Ovary (tissue), 9 donors: ENCODE results near the gene ERH. TPM values are rescaled to one million over a fixed set of nuclear protein-coding genes. Genes with fewer than 3 reads are reported as not detected.

Source experiments
- DNase-seq, 5 donors: peaks; one replicate each; pipeline ENCODE4 v3.0.0-alpha.2; 2019 to 2020
- H3K27ac ChIP-seq, 2 donors: fragments of 200-600 bp; one replicate each; pipeline versions ENCODE4 v1.5.1 to v1.8.0; 2019 to 2022
- H3K27me3 ChIP-seq: fragments of 200-600 bp; one replicate; pipeline ENCODE4 v1.8.0; 2022
- H3K36me3 ChIP-seq: fragments of 200-600 bp; sonication (generic); one replicate; pipeline ENCODE4 v1.5.1; 2019
- H3K4me1 ChIP-seq: one replicate; pipeline ENCODE4 v1.8.1; 2013; ENCODE audit warnings: mild to moderate bottlenecking, moderate library complexity; ENCODE audit not compliant: insufficient read depth
- H3K4me3 ChIP-seq: fragments of 200-600 bp; sonication (generic); one replicate; pipeline ENCODE4 v1.5.1; 2017
- H3K9me3 ChIP-seq, 2 donors: fragments of 200-600 bp in 1 of 2; sonication (generic) in 1 of 2; one replicate each; pipeline versions ENCODE4 v1.5.1 to v1.8.1; 2013 to 2019; ENCODE audit warnings: mild to moderate bottlenecking in 1 of 2, moderate library complexity in 1 of 2
- EP300 ChIP-seq: sonication (generic); formaldehyde crosslinking; IDR thresholded peaks from one replicate; pipeline ENCODE4 v1.6.1; 2017; ENCODE audit warnings: antibody characterized with exemption
- POLR2A ChIP-seq: fragments of 450-650 bp; IDR thresholded peaks from one replicate; pipeline ENCODE4 v1.6.1; 2017; ENCODE audit warnings: antibody characterized with exemption, mild to moderate bottlenecking, moderate library complexity
- WGBS, 3 donors: extraction: QIAGEN DNeasy Blood & Tissue Kit in 1 of 3; methylation state at CpG; one replicate each; pipeline versions ENCODE4 v1.1.5 to v1.1.7; 2013 to 2017; 5-methylcytosine and 5-hydroxymethylcytosine counted together
- intact Hi-C, 4 donors: fragments of 100-400 bp; cut with DNase I; formaldehyde crosslinking; loops; one replicate each; pipeline versions ENCODE4 v1.11.0 to v1.15.1; 2022 to 2023
- polyA plus RNA-seq, 2 donors: library from polyadenylated mRNA; stranded (reverse); fragments of 200-250 nt in 1 of 2; fragments of 350-450 nt in 1 of 2; fragmentation: Illumina TruSeq in 1 of 2; extraction: RNeasy Lipid Tissue Mini Kit (QIAGEN cat#74804) in 1 of 2; gene quantifications; one replicate each; pipeline ENCODE4 v1.2.3, GENCODE V29; 2013 to 2014
- total RNA-seq, 7 donors: library from RNA; depleted of rRNA in 2 of 7; stranded (reverse); fragments of >200 nt in 2 of 7; fragmentation: NEBNext Ultra II Directional in 3 of 7; extraction: Animal tissue kit (Norgen Biotek cat#: 25700) in 3 of 7; gene quantifications; one replicate each; pipeline versions ENCODE4 v1.1.0 to v1.2.4, GENCODE V29; 2016 to 2023
- TF ChIP-seq, protein P1 (sequence below), 3 donors: fragments of 450-650 bp in 2 of 3; fragments of 200-600 bp in 1 of 3; IDR thresholded peaks; one replicate each; pipeline versions ENCODE4 v1.5.1 to v1.8.0; 2016 to 2022; ENCODE audit warnings: antibody characterized with exemption in 3 of 3, mild to moderate bottlenecking in 1 of 3
- donor health status: DM: no; HTN: no; CAD: no; lungs with moderate emphysema.
- donor health status: DM: no; HTN: no; CAD: no.
- donor health status: Bipolar disorder and iron deficiency.
- donor health status: DM: yes; HTN: yes; CAD: no.
- donor health status: DM: no; HTN: no; CAD: no.
- donor health status: DM: yes; HTN: yes; CAD: no.

The ERH gene
- total and polyA plus RNA-seq, 9 donors = 64.3 to 206 (median 158) TPM

DNA sequence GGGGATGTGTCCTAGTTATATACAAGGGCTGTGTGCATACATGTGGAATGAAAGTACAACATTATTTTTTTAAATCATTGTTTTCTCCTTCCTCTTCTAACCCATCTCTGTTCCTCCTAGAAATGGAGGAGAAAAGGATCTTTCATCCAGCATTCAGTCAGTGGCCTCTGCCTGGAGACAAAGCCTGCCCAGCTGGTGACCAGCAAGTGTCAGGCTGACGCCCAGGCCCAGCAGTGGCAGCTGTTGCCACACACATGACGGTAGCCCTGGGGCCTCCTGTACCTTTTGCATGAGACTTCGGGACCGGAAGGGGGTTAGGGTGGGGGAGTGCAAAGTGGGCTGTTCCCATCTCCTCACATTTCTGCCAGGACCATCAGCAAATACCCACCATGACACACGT, 46.2 kb downstream of the ERH start:
- intact Hi-C loops = loop anchor here in 1 of 4 donors (10.0 kb wide), 1 partner anchor 107 kb away; no protein-coding TSS in a partner anchor
- no peaks in the 10 kb centered on the region for H3K36me3 ChIP-seq
- no peak overlapping the region for H3K27ac ChIP-seq
- no peaks in the 10 kb centered on the region for H3K9me3 ChIP-seq
- H3K27me3 ChIP-seq = no peaks in the 10 kb centered on the region
- H3K4me1 ChIP-seq = no peaks in the 10 kb centered on the region
- 76 to 85% (median 79%) methylated on average over 5 of the region's 5 CpGs for WGBS, 3 donors
- DNase-seq = no peak
- TF ChIP-seq, protein P1, sequence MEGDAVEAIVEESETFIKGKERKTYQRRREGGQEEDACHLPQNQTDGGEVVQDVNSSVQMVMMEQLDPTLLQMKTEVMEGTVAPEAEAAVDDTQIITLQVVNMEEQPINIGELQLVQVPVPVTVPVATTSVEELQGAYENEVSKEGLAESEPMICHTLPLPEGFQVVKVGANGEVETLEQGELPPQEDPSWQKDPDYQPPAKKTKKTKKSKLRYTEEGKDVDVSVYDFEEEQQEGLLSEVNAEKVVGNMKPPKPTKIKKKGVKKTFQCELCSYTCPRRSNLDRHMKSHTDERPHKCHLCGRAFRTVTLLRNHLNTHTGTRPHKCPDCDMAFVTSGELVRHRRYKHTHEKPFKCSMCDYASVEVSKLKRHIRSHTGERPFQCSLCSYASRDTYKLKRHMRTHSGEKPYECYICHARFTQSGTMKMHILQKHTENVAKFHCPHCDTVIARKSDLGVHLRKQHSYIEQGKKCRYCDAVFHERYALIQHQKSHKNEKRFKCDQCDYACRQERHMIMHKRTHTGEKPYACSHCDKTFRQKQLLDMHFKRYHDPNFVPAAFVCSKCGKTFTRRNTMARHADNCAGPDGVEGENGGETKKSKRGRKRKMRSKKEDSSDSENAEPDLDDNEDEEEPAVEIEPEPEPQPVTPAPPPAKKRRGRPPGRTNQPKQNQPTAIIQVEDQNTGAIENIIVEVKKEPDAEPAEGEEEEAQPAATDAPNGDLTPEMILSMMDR (IDR thresholded peaks at IDR 0.05) = no peak
- TF ChIP-seq POLR2A (no peak), EP300 (no peak)
- no peak overlapping the region for H3K4me3 ChIP-seq

DNA sequence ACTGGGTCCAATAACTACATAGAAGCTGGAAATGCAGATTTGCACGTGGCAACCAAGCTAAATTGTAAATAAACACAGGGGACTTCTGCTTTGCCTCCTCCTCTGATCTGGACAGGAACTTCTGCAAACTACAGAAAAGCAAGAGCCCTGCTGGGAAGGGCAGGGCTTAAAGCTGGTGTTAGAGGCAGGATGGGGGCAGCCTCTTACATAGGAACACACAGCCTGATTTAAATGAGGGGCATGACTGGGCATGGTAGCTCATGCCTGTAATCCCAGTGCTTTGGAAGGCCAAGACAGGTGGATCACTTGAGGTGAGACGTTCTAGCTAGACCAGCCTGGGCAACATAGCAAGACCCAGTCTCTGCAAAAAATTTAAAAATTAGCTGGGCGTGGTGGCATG, 46.7 kb downstream of the ERH start:
- no peak for DNase-seq
- Histone ChIP-seq H3K4me3 (no peak overlapping the region), H3K27me3 (no peaks in the 10 kb centered on the region), H3K4me1 (no peaks in the 10 kb centered on the region), H3K27ac (no peak overlapping the region), H3K36me3 (no peaks in the 10 kb centered on the region), H3K9me3 (no peaks in the 10 kb centered on the region)
- TF ChIP-seq, protein P1 (IDR thresholded peaks at IDR 0.05) = no peak
- TF ChIP-seq POLR2A = no peak
- no peak for TF ChIP-seq EP300
- intact Hi-C loops = loop anchor here in 1 of 4 donors (10.0 kb wide), 1 partner anchor 107 kb away; no protein-coding TSS in a partner anchor
- 75 to 78% (median 77%) methylated on average over 3 of the region's 3 CpGs for WGBS, 3 donors

DNA sequence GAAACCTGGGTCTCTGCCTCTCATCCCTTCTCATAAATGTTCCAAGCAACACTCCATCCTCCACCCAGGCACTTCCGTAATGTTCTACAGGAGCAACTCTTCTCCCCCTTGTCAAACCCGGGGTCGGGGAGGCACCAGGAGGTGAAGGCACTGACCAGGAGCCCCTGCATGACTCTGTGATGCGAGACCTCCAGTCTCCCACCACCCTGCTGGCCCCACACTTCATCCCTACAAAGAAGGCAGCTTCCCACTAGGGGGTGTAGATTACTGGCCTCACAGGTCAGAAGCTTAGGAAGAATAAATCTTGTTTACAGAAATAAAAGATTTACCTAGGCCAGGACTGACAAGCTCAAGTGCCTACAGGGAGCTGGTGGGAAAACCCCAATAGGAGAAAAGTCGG, 47.2 kb downstream of the ERH start:
- DNase-seq = no peak
- H3K27me3 ChIP-seq = no peaks in the 10 kb centered on the region
- H3K4me1 ChIP-seq = no peaks in the 10 kb centered on the region
- intact Hi-C loops = loop anchor here in 1 of 4 donors (10.0 kb wide), 1 partner anchor 106 kb away; no protein-coding TSS in a partner anchor
- WGBS, 3 donors = 83 to 88% (median 87%) methylated on average over 5 of the region's 5 CpGs
- no peak overlapping the region for H3K4me3 ChIP-seq
- no peaks in the 10 kb centered on the region for H3K36me3 ChIP-seq
- no peaks in the 10 kb centered on the region for H3K9me3 ChIP-seq
- no peak overlapping the region for H3K27ac ChIP-seq
- no peak for TF ChIP-seq POLR2A
- TF ChIP-seq, protein P1 (IDR thresholded peaks at IDR 0.05) = no peak
- TF ChIP-seq EP300 = no peak

DNA sequence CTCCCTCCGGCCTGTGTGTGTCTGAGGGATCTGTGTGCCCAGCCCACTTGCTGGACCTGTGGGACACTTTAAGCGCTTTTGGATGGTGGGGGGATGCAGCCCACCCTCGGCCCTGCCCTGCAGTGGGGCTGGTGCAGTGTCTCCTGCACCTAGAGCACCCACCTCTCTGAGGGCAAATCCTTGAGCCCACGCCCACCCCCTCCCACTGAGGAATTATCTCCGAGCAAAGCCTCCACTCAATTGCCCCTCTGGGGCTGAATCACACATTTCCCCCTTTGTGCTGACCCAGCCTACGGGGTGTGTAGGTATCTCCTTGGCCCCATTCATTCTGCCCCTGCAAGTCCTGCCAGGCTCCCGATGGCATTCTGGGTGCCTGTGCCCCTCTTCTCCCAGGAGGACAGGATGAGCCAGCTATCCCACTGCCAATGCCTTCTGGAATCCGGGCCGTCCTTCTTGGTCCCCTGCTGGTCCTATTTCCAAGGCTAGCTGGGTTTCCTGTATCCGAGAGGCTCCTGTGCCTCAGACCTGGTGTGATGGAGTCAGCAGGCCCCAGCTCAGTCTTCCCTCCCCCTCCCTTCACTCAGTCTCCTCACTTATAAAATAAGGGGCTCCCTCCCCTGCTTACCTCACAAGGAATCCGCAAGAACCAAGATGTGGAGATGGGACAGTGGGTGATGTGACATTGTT, 48.9 kb downstream of the ERH start:
- no peaks in the 10 kb centered on the region for H3K27me3 ChIP-seq
- H3K36me3 ChIP-seq = no peaks in the 10 kb centered on the region
- no peaks in the 10 kb centered on the region for H3K4me1 ChIP-seq
- intact Hi-C loops = no loop called here
- no peak overlapping the region for H3K4me3 ChIP-seq
- WGBS, 3 donors = 86 to 92% (median 86%) methylated on average over 11 of the region's 11 CpGs
- H3K9me3 ChIP-seq = no peaks in the 10 kb centered on the region
- no peak for DNase-seq
- H3K27ac ChIP-seq = no peak overlapping the region
- TF ChIP-seq, protein P1 (IDR thresholded peaks at IDR 0.05) = no peak
- no peak for TF ChIP-seq EP300
- TF ChIP-seq POLR2A = no peak
